T-helper 17 cell (primary cell): ENCODE results near the gene GPR15LG. TPM values are rescaled to one million over a fixed set of nuclear protein-coding genes. Genes with fewer than 3 reads are reported as not detected.

Experiments used
- ATAC-seq: fragments of 150-1000 bp; cut with Tn5 transposase; 2 replicates; pipeline ENCODE4 v1.10.0; 2021; ENCODE audit warnings: mild to moderate bottlenecking, moderate library complexity
- DNase-seq, 3 donors: peaks; one replicate each; pipeline versions ENCODE4 v3.0.0 to v3.0.0-alpha.2; 2020 to 2021
- H3K9me3 ChIP-seq: one replicate; pipeline ENCODE4 v1.7.0; 2013; ENCODE audit warnings: low read length, mild to moderate bottlenecking; ENCODE audit not compliant: control insufficient read depth, poor library complexity, severe bottlenecking
- H3K27ac Mint-ChIP-seq: one replicate; pipeline ENCODE4 v1.8.0; 2022; ENCODE audit warnings: mild to moderate bottlenecking, moderate library complexity, mixed read lengths
- H3K27me3 Mint-ChIP-seq: one replicate; pipeline ENCODE4 v1.8.0; 2022; ENCODE audit warnings: mixed read lengths
- H3K36me3 Mint-ChIP-seq: one replicate; pipeline ENCODE4 v1.8.0; 2022; ENCODE audit warnings: low read depth, mixed read lengths
- H3K4me1 Mint-ChIP-seq: one replicate; pipeline ENCODE4 v1.8.0; 2022; ENCODE audit warnings: mild to moderate bottlenecking, mixed read lengths
- H3K4me3 Mint-ChIP-seq: one replicate; pipeline ENCODE4 v1.8.0; 2022; ENCODE audit warnings: mild to moderate bottlenecking, moderate library complexity, mixed read lengths
- total RNA-seq, 4 donors: library from RNA in 2 of 4; stranded (reverse) in 2 of 4; gene quantifications; one replicate each; pipeline ENCODE4 v1.2.3 and lab custom pipeline; 2022 to 2026

The GPR15LG gene
- total RNA-seq, 2 donors from 2014 or later: not detected

DNA sequence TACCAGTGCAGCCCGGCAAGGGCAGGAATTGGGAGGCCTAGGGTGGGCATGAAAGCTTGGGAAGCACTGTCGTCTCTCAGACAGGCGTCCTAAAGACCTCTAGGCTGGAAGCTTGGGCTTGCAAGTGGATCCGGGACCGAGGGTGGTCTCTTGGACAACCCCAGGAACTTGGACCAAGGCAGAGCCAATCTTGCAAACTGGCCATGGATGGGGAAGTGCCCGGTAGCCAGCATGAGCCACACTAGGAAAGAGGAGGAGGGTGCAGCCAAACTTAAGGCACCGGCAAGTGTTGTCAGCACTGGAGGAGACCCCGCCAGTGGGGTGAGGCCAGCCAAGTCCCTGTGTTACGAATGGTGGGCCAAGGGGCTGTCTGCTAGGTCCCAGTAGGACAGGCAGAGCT is 43.2 kb downstream of the GPR15LG start:
- H3K4me1 Mint-ChIP-seq: peaks cover 5% of the 10 kb centered on the region
- DNase-seq (no peak), ATAC-seq (no peak)
- peaks cover 30% of the 10 kb centered on the region for H3K27me3 Mint-ChIP-seq
- no peak overlapping the region for H3K4me3 Mint-ChIP-seq
- H3K36me3 Mint-ChIP-seq: no peaks in the 10 kb centered on the region
- H3K9me3 ChIP-seq: no peaks in the 10 kb centered on the region
- no peak overlapping the region for H3K27ac Mint-ChIP-seq

DNA sequence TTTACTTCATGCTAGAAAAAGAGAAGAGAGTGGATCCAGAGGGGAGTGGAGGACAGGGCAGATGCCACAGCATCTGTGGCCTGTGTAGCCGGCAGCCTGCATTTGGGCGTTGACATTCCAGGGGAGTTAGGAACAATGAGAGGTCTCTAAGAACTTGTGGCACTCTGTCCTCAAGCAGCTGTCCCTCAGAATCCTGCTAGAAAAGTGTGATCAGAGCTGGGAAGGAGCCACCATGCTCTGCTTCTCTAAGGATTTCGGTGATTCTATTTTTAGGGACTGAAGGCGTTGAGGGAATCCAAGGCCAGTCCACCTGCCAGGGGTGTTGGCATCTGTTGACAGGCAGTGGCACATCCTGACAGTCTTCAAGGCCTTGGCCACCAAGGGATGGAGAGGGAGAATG is 44.1 kb downstream of the GPR15LG start:
- Mint-ChIP-seq H3K27ac (no peak overlapping the region), H3K4me1 (peaks cover 5% of the 10 kb centered on the region), H3K27me3 (peaks cover 27% of the 10 kb centered on the region), H3K36me3 (no peaks in the 10 kb centered on the region), H3K4me3 (no peak overlapping the region)
- DNase-seq: no peak
- ATAC-seq: no peak
- no peaks in the 10 kb centered on the region for H3K9me3 ChIP-seq

DNA sequence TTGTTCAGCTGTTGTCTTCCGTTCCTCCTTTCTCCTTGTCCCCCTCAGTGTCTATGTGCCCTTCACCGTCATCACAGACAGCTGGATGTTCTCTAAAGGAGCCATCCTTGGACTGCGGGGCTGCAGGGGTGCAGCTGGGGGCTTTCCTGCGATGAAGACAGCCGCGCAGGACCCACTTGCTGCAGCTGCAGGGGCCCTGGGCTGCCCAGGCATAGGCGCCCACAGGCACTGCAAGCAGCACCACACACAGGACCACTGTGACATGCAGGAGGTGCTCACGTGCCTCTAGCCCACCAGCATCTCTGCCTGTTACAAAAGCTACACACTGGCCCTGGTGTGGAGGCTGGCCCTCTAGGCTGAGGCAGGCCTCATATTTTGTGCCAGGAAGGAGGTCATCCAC is 48.3 kb downstream of the GPR15LG start:
- DNase-seq: no peak
- H3K4me3 Mint-ChIP-seq: no peak overlapping the region
- H3K4me1 Mint-ChIP-seq: no peaks in the 10 kb centered on the region
- no peak overlapping the region for H3K27ac Mint-ChIP-seq
- ATAC-seq: no peak
- H3K9me3 ChIP-seq: no peaks in the 10 kb centered on the region
- no peaks in the 10 kb centered on the region for H3K36me3 Mint-ChIP-seq
- H3K27me3 Mint-ChIP-seq: peaks cover 30% of the 10 kb centered on the region

DNA sequence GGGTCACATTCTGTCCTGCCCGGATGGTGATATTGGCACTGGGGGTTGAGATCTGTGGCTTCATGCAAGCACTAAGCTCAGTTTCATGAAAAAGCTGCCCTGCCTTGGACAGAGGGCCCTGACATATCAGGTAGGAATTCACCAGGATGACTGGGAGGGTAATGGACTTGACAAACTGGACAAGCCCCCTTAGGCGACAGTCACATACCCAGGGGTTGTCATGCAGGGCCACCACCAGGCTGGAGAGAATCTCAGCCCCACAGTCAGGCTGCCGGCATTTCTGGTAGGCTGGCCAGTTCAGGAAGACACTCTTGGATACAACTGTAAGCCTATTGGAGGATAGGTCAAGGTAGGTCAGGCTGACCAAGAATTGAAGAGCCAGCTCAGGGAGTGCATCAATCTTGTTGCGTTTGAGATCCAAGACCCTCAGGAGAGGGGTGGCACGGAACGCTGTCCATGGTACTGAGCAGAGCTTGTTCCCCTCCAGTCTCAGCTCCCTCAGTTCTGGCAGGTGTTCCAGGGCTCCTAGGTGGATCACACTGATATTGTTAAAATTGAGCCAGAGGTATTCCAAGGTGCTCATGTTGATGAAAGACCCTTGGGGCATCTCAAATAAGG is 50.9 kb downstream of the GPR15LG start:
- H3K27me3 Mint-ChIP-seq: peaks cover 51% of the 10 kb centered on the region
- H3K27ac Mint-ChIP-seq: no peak overlapping the region
- no peaks in the 10 kb centered on the region for H3K4me1 Mint-ChIP-seq
- no peak overlapping the region for H3K4me3 Mint-ChIP-seq
- ATAC-seq: no peak
- H3K36me3 Mint-ChIP-seq: no peaks in the 10 kb centered on the region
- DNase-seq: no peak
- no peaks in the 10 kb centered on the region for H3K9me3 ChIP-seq

DNA sequence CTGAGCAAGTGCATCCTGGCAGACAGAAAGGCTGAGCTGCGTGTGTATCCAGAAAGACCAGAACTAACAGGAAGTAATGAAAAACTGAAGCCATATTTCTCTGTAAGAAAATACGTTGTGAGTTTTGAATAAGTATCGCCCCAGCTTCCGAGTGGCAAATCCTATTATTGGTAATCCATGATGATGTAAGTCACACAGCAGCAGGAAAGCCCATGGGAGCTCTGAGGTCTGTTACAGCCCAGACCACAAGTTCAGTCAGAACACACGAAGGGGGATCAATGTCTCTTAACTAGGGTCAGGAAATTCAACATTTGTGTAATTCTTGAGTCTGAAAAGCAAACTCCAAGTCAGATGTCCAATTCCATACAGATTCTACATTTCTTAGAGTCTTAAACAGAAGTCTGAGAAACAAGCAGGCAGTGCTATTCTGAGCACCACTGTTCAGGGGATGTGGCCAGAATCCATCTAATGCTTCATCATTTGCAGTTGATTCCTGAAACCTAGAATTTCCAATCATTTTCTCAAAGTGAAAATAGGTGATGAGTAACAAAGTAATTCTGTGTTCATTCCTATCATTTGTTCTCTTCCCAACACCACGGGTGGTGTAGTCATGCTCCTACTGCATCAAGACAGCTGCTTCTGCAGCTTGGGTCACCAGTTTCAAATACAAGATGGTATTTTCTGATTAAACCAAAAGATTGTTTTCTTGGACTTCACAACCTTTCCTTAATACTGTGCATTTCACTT is 52.0 kb downstream of the GPR15LG start, which contains the start of gene LRIT2:
TSS of gene LRIT2 (minus strand) at position 118 of the 747 bp plus-strand sequence. CDS start at position 94, 24 bp downstream.
- no peaks in the 10 kb centered on the region for H3K4me1 Mint-ChIP-seq
- no peak for DNase-seq

DNA sequence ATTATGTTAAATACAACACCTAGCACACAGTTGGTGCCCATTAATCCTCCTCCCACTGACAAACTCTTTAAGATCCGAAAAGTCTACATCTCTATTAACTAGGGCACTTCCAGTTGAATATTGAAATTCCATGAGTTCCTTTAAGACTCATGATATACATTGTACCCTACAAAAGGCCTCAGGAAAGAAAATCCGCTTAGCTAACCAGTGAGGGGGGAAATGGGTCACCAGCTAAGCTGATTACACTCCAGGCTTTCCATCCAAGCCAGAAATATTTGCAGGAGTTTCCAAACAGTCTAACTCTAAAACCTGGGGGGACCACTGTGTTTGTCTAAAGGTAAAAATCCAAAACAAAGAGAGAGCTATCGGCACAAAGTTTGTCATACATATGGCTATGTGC is 53.0 kb downstream of the GPR15LG start:
- ATAC-seq (no peak), DNase-seq (no peak)
- Mint-ChIP-seq H3K27ac (no peak overlapping the region), H3K36me3 (no peaks in the 10 kb centered on the region), H3K4me1 (no peaks in the 10 kb centered on the region), H3K27me3 (peaks cover 44% of the 10 kb centered on the region), H3K4me3 (no peak overlapping the region)
- H3K9me3 ChIP-seq: no peaks in the 10 kb centered on the region

More for the DNA sequence above, 52.0 kb downstream of the GPR15LG start, which contains the start of gene LRIT2:
- Mint-ChIP-seq H3K27me3 (peaks cover 50% of the 10 kb centered on the region), H3K4me3 (no peak within 1 kb of the TSS), H3K27ac (no peak within 1 kb of the TSS), H3K36me3 (no peaks in the 10 kb centered on the region)
- no peaks in the 10 kb centered on the region for H3K9me3 ChIP-seq
- ATAC-seq: no peak

DNA sequence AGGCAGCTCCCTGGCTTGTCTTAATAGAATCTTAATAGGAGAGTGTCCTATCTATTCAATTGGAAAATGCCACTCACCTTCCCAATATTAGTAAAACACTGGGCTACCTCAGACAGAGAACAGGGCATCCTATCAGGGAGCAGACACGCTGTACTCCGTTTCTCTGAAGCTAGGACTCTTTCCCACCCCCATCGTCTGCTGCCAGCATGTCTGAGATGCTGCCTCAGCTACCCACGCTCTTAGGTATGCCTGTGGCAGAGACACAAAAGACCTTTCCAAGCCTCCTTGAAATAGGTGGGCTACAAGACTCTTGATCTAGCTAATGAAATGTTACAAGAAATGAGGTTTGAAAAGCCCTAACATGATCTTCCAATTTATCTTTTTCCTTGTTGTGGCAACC is 54.2 kb downstream of the GPR15LG start:
- ATAC-seq: no peak
- H3K9me3 ChIP-seq: no peaks in the 10 kb centered on the region
- DNase-seq: no peak
- Mint-ChIP-seq H3K4me1 (no peaks in the 10 kb centered on the region), H3K4me3 (no peak overlapping the region), H3K27me3 (peaks cover 44% of the 10 kb centered on the region), H3K27ac (no peak overlapping the region), H3K36me3 (no peaks in the 10 kb centered on the region)

DNA sequence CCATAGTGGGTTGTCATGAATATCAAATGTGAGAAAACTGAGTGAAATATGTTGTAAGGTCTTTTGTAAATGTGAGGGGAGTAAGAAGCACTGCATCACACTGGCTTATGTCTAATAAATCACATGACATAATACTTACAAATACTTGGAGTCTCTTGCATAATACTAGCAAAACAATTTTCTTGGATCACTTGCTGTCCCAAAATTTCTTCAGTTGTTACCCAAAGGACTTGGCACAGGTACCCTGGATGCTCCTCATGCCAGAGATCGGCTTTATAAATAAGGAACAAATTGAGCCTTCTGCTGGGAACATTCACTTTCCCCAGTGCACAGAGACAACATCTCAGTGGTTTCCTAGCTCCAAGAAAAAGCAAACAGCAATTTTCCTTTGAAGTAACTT is 56.8 kb downstream of the GPR15LG start:
- no peaks in the 10 kb centered on the region for H3K4me1 Mint-ChIP-seq
- no peak for DNase-seq
- H3K9me3 ChIP-seq: no peaks in the 10 kb centered on the region
- no peak overlapping the region for H3K27ac Mint-ChIP-seq
- peaks cover 52% of the 10 kb centered on the region for H3K27me3 Mint-ChIP-seq
- H3K36me3 Mint-ChIP-seq: no peaks in the 10 kb centered on the region
- H3K4me3 Mint-ChIP-seq: no peak overlapping the region
- ATAC-seq: no peak

DNA sequence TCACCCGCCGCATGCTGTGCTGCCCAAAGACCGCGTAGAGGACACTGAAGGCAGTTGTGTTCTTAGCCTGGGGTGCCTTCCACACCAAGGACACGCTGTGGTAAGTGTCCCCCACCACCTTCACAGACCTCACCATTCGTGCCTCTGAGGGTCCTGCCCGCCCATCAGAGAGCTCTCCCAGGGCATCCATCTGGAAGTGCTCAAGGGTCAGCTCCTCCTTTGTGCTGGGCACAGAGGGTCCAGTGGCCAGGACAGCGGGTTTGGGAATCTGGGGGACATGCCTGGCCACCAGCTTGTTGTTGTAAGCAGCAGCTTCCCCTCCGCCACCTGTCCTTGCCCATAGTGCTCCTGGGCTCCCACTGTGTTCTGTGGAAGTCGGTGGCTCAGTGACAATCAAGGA is 58.8 kb downstream of the GPR15LG start:
- H3K4me1 Mint-ChIP-seq: no peaks in the 10 kb centered on the region
- no peaks in the 10 kb centered on the region for H3K9me3 ChIP-seq
- ATAC-seq (no peak), DNase-seq (no peak)
- H3K36me3 Mint-ChIP-seq: no peaks in the 10 kb centered on the region
- no peak overlapping the region for H3K4me3 Mint-ChIP-seq
- no peak overlapping the region for H3K27ac Mint-ChIP-seq
- H3K27me3 Mint-ChIP-seq: peaks cover 49% of the 10 kb centered on the region

DNA sequence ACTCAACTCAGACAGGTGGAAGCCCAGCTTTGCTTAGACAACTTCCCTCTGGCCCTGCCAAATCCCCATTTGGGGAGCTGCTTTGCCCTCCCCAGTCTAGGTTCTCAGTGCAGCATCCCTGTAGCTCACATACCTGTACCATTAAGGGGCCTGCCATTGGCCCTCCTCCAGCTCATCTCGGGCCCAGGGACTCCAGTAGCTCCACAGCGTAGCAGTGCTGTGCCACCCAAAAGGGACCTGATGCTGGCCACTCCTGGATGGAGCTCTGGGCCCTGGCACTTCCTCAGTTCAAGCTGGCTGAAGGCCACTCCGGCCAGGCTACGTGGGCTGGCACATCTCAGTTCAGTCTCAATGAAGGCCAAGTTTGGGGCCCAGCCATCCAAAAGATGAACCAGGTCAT is 60.3 kb downstream of the GPR15LG start:
- H3K4me1 Mint-ChIP-seq: no peaks in the 10 kb centered on the region
- H3K27me3 Mint-ChIP-seq: peaks cover 45% of the 10 kb centered on the region
- H3K27ac Mint-ChIP-seq: no peak overlapping the region
- H3K4me3 Mint-ChIP-seq: no peak overlapping the region
- no peaks in the 10 kb centered on the region for H3K36me3 Mint-ChIP-seq
- ATAC-seq (no peak), DNase-seq (no peak)
- no peaks in the 10 kb centered on the region for H3K9me3 ChIP-seq

DNA sequence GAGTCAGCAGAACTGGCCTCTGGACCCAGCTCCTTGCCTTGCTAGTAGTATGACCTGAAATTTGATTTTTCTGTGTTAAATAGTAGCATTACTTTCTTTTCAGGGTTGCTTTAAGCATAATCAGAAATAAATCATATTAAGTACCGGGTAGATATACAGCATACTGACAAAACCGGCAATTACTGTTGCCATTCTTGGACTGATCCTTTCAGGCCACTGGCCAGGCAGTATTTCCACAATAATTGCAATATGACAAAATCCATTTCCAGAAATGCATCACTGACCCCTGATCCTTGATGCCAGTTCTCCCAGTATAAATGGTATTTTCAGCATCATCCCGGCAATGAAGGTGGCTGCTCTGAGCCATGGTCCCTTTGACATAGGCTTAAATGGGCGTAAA is 60.9 kb downstream of the GPR15LG start:
- Mint-ChIP-seq H3K4me1 (no peaks in the 10 kb centered on the region), H3K27ac (no peak overlapping the region), H3K4me3 (no peak overlapping the region), H3K36me3 (no peaks in the 10 kb centered on the region), H3K27me3 (peaks cover 50% of the 10 kb centered on the region)
- ATAC-seq (no peak), DNase-seq (no peak)
- no peaks in the 10 kb centered on the region for H3K9me3 ChIP-seq
